Fibroblast of lung (primary cell): ENCODE results near the gene COL4A6. TPM values are rescaled to one million over a fixed set of nuclear protein-coding genes. Genes with fewer than 3 reads are reported as not detected.

ENCODE experiments used
- DNase-seq, 2 donors: peaks; one replicate each; pipeline versions ENCODE4 v3.0.0 to v3.0.0-alpha.2; 2010; ENCODE audit warnings: low read depth in 2 of 2
- H2AFZ ChIP-seq: 2 replicates; pipeline ENCODE4 v1.5.1; 2012; ENCODE audit warnings: low read length, control low read depth, inconsistent platforms
- H3K27ac ChIP-seq: 2 replicates; pipeline ENCODE4 v1.5.1; 2011; ENCODE audit warnings: low read length, control low read depth; ENCODE audit not compliant: insufficient read depth
- H3K27me3 ChIP-seq: 2 replicates; pipeline ENCODE4 v1.5.1; 2011; ENCODE audit warnings: mild to moderate bottlenecking, low read length; ENCODE audit not compliant: control insufficient read depth, insufficient read depth
- H3K36me3 ChIP-seq: 2 replicates; pipeline ENCODE4 v1.5.1; 2011; ENCODE audit warnings: low read length; ENCODE audit not compliant: control insufficient read depth, insufficient read depth
- H3K4me1 ChIP-seq: 2 replicates; pipeline ENCODE4 v1.5.1; 2011; ENCODE audit warnings: low read length; ENCODE audit not compliant: control insufficient read depth, insufficient read depth; ENCODE audit errors: extremely low read depth
- H3K4me2 ChIP-seq: 2 replicates; pipeline ENCODE4 v1.5.1; 2011; ENCODE audit warnings: low read length, control low read depth; ENCODE audit not compliant: insufficient read depth; ENCODE audit errors: extremely low read depth
- H3K4me3 ChIP-seq, 4 experiments: fragments of 200-600 bp in 1 of 4; sonication (generic) in 1 of 4; replicated peaks in 1 of 4; 2 replicates each; pipeline ENCODE4 v1.5.1; 2011 to 2016; ENCODE audit warnings: low read length in 4 of 4, low read depth in 3 of 4, mild to moderate bottlenecking in 3 of 4, control low read depth in 2 of 4, inconsistent platforms in 1 of 4, mixed read lengths in 1 of 4; ENCODE audit not compliant: insufficient read depth in 1 of 4; ENCODE audit errors: control extremely low read depth in 1 of 4
- H3K79me2 ChIP-seq: 2 replicates; pipeline ENCODE4 v1.5.1; 2012; ENCODE audit warnings: mild to moderate bottlenecking, low read length, inconsistent platforms; ENCODE audit not compliant: control insufficient read depth, insufficient read depth
- H3K9ac ChIP-seq: 2 replicates; pipeline ENCODE4 v1.5.1; 2011; ENCODE audit warnings: mild to moderate bottlenecking, low read length, control low read depth; ENCODE audit not compliant: insufficient read depth
- H3K9me3 ChIP-seq: 2 replicates; pipeline ENCODE4 v1.5.1; 2012; ENCODE audit warnings: low read depth, low read length; ENCODE audit not compliant: control insufficient read depth, insufficient read depth
- H4K20me1 ChIP-seq: 2 replicates; pipeline ENCODE4 v1.5.1; 2011; ENCODE audit warnings: low read length; ENCODE audit not compliant: control insufficient read depth, insufficient read depth; ENCODE audit errors: extremely low read depth
- CTCF ChIP-seq, 2 donors: IDR thresholded peaks in 1 of 2; conservative IDR thresholded peaks in 1 of 2; 1 replicate in 1 of 2; 2 replicates in 1 of 2; pipeline ENCODE4 v1.5.1; 2011 to 2012; ENCODE audit warnings: low read length in 2 of 2, control low read depth in 1 of 2, inconsistent platforms in 1 of 2, low read depth in 1 of 2, mild to moderate bottlenecking in 1 of 2
- EZH2 ChIP-seq: IDR thresholded peaks from 2 replicates; pipeline ENCODE4 v1.5.1; 2012; ENCODE audit warnings: low read length, control low read depth, mild to moderate bottlenecking; ENCODE audit errors: missing control alignments
- polyA plus RNA-seq, 2 donors: library from polyadenylated mRNA; depleted of rRNA in 1 of 2; stranded (reverse) in 1 of 2; unstranded in 1 of 2; fragments of >200 nt; gene quantifications; 2 replicates each; pipeline ENCODE4 v1.2.1, GENCODE V29; 2011 to 2012; ENCODE audit warnings: missing spikeins in 1 of 2
- total RNA-seq: library from RNA; depleted of rRNA; stranded (reverse); fragments of >200 nt; gene quantifications from 2 replicates; pipeline ENCODE4 v1.2.1, GENCODE V29; 2014

The COL4A6 gene
- total and polyA plus RNA-seq, 2 donors (not counting 1 experiment from before 2014, with no cell fraction given) = 0.15 to 3.5 TPM

GRCh38 chrX:108359806-108360602, 78.2 kb downstream of the COL4A6 start:
- Histone ChIP-seq H3K4me1 (no peaks in the 10 kb centered on the region), H3K9ac (no peak overlapping the region), H2AFZ (no peak overlapping the region), H3K27me3 (no peaks in the 10 kb centered on the region), H3K4me2 (no peak overlapping the region), H3K4me3 (no peak overlapping the region), H4K20me1 (no peaks in the 10 kb centered on the region), H3K9me3 (no peaks in the 10 kb centered on the region), H3K36me3 (no peaks in the 10 kb centered on the region), H3K79me2 (no peaks in the 10 kb centered on the region), H3K27ac (no peak overlapping the region)
- peak; percentile 14 to 74 for DNase-seq
- no peak for TF ChIP-seq EZH2
- no peak for TF ChIP-seq CTCF (conservative IDR thresholded peaks at IDR 0.05 in 1 of 2, IDR thresholded peaks at IDR 0.05 in 1 of 2; ENCODE audit: low read depth in 1 of 2, low read length in 2 of 2)

- TF ChIP-seq EZH2 (no peak), CTCF (conservative IDR thresholded peaks at IDR 0.05 in 1 of 2, IDR thresholded peaks at IDR 0.05 in 1 of 2; ENCODE audit: low read depth in 1 of 2, low read length in 2 of 2) (no peak)
- Histone ChIP-seq H3K27me3 (no peaks in the 10 kb centered on the region), H3K9ac (no peak overlapping the region), H3K4me2 (no peak overlapping the region), H3K4me3 (no peak overlapping the region), H4K20me1 (no peaks in the 10 kb centered on the region), H3K27ac (no peak overlapping the region), H3K4me1 (no peaks in the 10 kb centered on the region), H3K79me2 (no peaks in the 10 kb centered on the region), H3K36me3 (no peaks in the 10 kb centered on the region), H3K9me3 (no peaks in the 10 kb centered on the region), H2AFZ (no peak overlapping the region)
- DNase-seq = no peak
Observed at GRCh38 chrX:108353452-108353851, 84.8 kb downstream of the COL4A6 start.

- no peak for DNase-seq
- TF ChIP-seq EZH2 (no peak), CTCF (conservative IDR thresholded peaks at IDR 0.05 in 1 of 2, IDR thresholded peaks at IDR 0.05 in 1 of 2; ENCODE audit: low read depth in 1 of 2, low read length in 2 of 2) (no peak)
- no peak overlapping the region for H2AFZ ChIP-seq
- no peak overlapping the region for H3K9ac ChIP-seq
- no peak overlapping the region for H3K27ac ChIP-seq
- no peaks in the 10 kb centered on the region for H3K4me1 ChIP-seq
- no peak overlapping the region for H3K4me3 ChIP-seq
- H3K9me3 ChIP-seq = no peaks in the 10 kb centered on the region
- H3K79me2 ChIP-seq = no peaks in the 10 kb centered on the region
- H3K27me3 ChIP-seq = no peaks in the 10 kb centered on the region
- H4K20me1 ChIP-seq = no peaks in the 10 kb centered on the region
- H3K36me3 ChIP-seq = no peaks in the 10 kb centered on the region
- H3K4me2 ChIP-seq = no peak overlapping the region
Observed at GRCh38 chrX:108349210-108349609, 89.0 kb downstream of the COL4A6 start.
